DND-41 (cell line): ENCODE data around the gene APH1B.

ENCODE experiments used
- ATAC-seq: fragments of 200-7000 bp; cut with Tn5 transposase; 3 replicates; pipeline ENCODE4 v1.9.1; 2021; ENCODE audit warnings: low read depth; ENCODE audit not compliant: insufficient read depth
- DNase-seq: peaks from one replicate; pipeline ENCODE4 v3.0.0-alpha.2; 2020
- H2AFZ ChIP-seq: 2 replicates; pipeline ENCODE4 v1.6.0; 2012; ENCODE audit warnings: low read depth, low read length
- H3K27ac ChIP-seq: 2 replicates; pipeline ENCODE4 v1.5.1; 2012; ENCODE audit warnings: low read length, inconsistent platforms
- H3K27me3 ChIP-seq: fragments of 200-600 bp; sonication (generic); 2 replicates; pipeline ENCODE4 v1.6.0; 2012; ENCODE audit warnings: low read length, mild to moderate bottlenecking, inconsistent platforms; ENCODE audit not compliant: insufficient read depth, poor library complexity
- H3K36me3 ChIP-seq: 2 replicates; pipeline ENCODE4 v1.5.1; 2012; ENCODE audit warnings: low read length, inconsistent platforms; ENCODE audit not compliant: insufficient read depth
- H3K4me1 ChIP-seq: 2 replicates; pipeline ENCODE4 v1.5.1; 2012; ENCODE audit warnings: mild to moderate bottlenecking, low read length; ENCODE audit not compliant: insufficient read depth
- H3K4me2 ChIP-seq: 2 replicates; pipeline ENCODE4 v1.6.0; 2012; ENCODE audit warnings: mild to moderate bottlenecking, moderate library complexity, low read length, inconsistent platforms; ENCODE audit not compliant: insufficient read depth
- H3K4me3 ChIP-seq, 2 experiments: fragments of 200-600 bp in 1 of 2; shearing (Covaris generic) in 1 of 2; 2 replicates each; pipeline ENCODE4 v1.5.1; 2012 to 2016; ENCODE audit warnings: inconsistent platforms in 2 of 2, low read length in 2 of 2, mild to moderate bottlenecking in 2 of 2, low read depth in 1 of 2, moderate library complexity in 1 of 2
- H3K79me2 ChIP-seq: 2 replicates; pipeline ENCODE4 v1.6.0; 2012; ENCODE audit warnings: low read length, inconsistent platforms; ENCODE audit not compliant: insufficient read depth
- H3K9ac ChIP-seq: 2 replicates; pipeline ENCODE4 v1.6.0; 2012; ENCODE audit warnings: low read depth, mild to moderate bottlenecking, inconsistent platforms, low read length, moderate library complexity
- H3K9me3 ChIP-seq: 2 replicates; pipeline ENCODE4 v1.5.1; 2012; ENCODE audit warnings: low read length, moderate library complexity, mild to moderate bottlenecking, inconsistent platforms; ENCODE audit not compliant: insufficient read depth, severe bottlenecking
- H4K20me1 ChIP-seq: 2 replicates; pipeline ENCODE4 v1.6.0; 2012; ENCODE audit warnings: low read length; ENCODE audit not compliant: insufficient read depth
- CTCF ChIP-seq: IDR thresholded peaks from 2 replicates; pipeline ENCODE4 v1.5.1; 2012; ENCODE audit warnings: borderline replicate concordance, low read length, moderate library complexity, mild to moderate bottlenecking; ENCODE audit not compliant: poor library complexity, severe bottlenecking; ENCODE audit errors: extremely low read depth
- EZH2 ChIP-seq: IDR thresholded peaks from 3 replicates; pipeline ENCODE4 v1.6.1; 2012; ENCODE audit warnings: borderline replicate concordance, low read depth, mild to moderate bottlenecking, moderate library complexity, low read length, inconsistent platforms; ENCODE audit not compliant: severe bottlenecking

Gene APH1B

GRCh38 chr15:63308491-63308890 lies 31.1 kb downstream of the APH1B start:
- H3K9ac ChIP-seq: no peak overlapping the region
- H3K9me3 ChIP-seq: no peaks in the 10 kb centered on the region
- H3K27ac ChIP-seq: no peak overlapping the region
- H3K79me2 ChIP-seq: no peaks in the 10 kb centered on the region
- no peak overlapping the region for H3K4me3 ChIP-seq
- no peak overlapping the region for H2AFZ ChIP-seq
- ATAC-seq: no peak
- H3K4me2 ChIP-seq: no peak overlapping the region
- no peaks in the 10 kb centered on the region for H3K27me3 ChIP-seq
- no peaks in the 10 kb centered on the region for H4K20me1 ChIP-seq
- no peak for DNase-seq
- peaks cover 17% of the 10 kb centered on the region for H3K36me3 ChIP-seq
- H3K4me1 ChIP-seq: no peaks in the 10 kb centered on the region
- TF ChIP-seq EZH2 (no peak), CTCF (no peak)

- DNase-seq: no peak
- no peaks in the 10 kb centered on the region for H3K4me1 ChIP-seq
- H3K4me2 ChIP-seq: no peak overlapping the region
- H3K79me2 ChIP-seq: no peaks in the 10 kb centered on the region
- no peak overlapping the region for H3K9ac ChIP-seq
- H3K27ac ChIP-seq: no peak overlapping the region
- no peak overlapping the region for H3K4me3 ChIP-seq
- no peaks in the 10 kb centered on the region for H3K9me3 ChIP-seq
- H2AFZ ChIP-seq: no peak overlapping the region
- ATAC-seq: no peak
- H4K20me1 ChIP-seq: no peaks in the 10 kb centered on the region
- TF ChIP-seq CTCF: no peak
- TF ChIP-seq EZH2: no peak
- H3K27me3 ChIP-seq: no peaks in the 10 kb centered on the region
- peaks cover 15% of the 10 kb centered on the region for H3K36me3 ChIP-seq
These were observed 31.5 kb downstream of the APH1B start for GRCh38 chr15:63308947-63309346.

- Histone ChIP-seq H3K27ac (no peak overlapping the region), H3K27me3 (no peaks in the 10 kb centered on the region), H3K9me3 (no peaks in the 10 kb centered on the region), H3K79me2 (no peaks in the 10 kb centered on the region), H3K4me2 (no peak overlapping the region), H2AFZ (no peak overlapping the region), H3K4me1 (no peaks in the 10 kb centered on the region), H3K4me3 (no peak overlapping the region), H3K36me3 (peaks cover 12% of the 10 kb centered on the region), H4K20me1 (no peaks in the 10 kb centered on the region), H3K9ac (no peak overlapping the region)
- no peak for TF ChIP-seq EZH2
- no peak for TF ChIP-seq CTCF
- DNase-seq (no peak), ATAC-seq (no peak)
These were observed 33.2 kb downstream of the APH1B start for GRCh38 chr15:63310646-63311045.

GRCh38 chr15:63312286-63312685 lies 34.9 kb downstream of the APH1B start:
- H2AFZ ChIP-seq: no peak overlapping the region
- no peaks in the 10 kb centered on the region for H3K36me3 ChIP-seq
- H3K27me3 ChIP-seq: no peaks in the 10 kb centered on the region
- H3K27ac ChIP-seq: no peak overlapping the region
- no peaks in the 10 kb centered on the region for H3K79me2 ChIP-seq
- DNase-seq: no peak
- no peaks in the 10 kb centered on the region for H4K20me1 ChIP-seq
- H3K4me3 ChIP-seq: no peak overlapping the region
- ATAC-seq: no peak
- H3K9ac ChIP-seq: no peak overlapping the region
- no peak for TF ChIP-seq CTCF
- no peak for TF ChIP-seq EZH2
- H3K9me3 ChIP-seq: no peaks in the 10 kb centered on the region
- no peaks in the 10 kb centered on the region for H3K4me1 ChIP-seq
- no peak overlapping the region for H3K4me2 ChIP-seq
